Measurements from ENCODE around the gene SVEP1.
"Not testable (repeated sequence)": the region's sequence is repeated elsewhere in the genome, so short reads cannot be mapped to it uniquely, and the experiment has no call there.

Gene SVEP1

DNA sequence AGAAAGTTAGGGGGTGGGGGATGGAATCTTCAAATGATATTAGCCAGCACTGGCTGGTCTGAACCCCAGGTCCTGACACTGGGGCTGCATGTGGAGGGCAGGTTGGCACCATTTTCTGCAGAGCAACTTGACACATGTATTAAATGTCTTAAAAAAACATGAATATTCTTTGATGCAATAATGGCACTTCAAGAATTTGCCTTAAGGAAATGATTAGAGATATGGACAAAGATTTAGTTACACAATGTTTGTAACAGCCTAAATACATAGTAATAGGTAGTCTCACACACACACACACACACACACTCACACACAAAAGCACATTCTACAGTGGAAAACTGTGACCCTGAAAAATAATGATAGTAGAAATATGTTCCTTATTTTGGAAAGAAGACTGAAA is 3.6 kb downstream of the SVEP1 start:
- no peak for DNase-seq

DNA sequence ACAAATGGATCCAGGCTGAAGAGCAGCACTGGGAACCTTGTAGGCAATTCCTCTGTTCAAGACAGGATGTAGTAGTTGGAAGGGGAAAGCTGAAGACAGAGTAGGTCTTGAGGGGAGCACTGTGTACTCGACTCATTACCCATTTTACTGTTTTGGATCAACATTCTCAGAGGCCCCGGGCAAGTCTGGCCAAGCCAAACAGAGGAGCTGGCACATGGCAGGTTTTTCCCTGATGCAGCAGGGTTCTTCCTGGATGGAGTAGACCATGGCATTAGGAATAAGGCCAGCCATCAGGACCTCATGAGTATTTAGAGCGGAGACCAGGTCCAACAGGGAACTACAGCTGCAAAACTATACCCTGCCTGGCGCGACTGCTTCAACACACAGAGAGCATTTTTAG is 4.4 kb downstream of the SVEP1 start:
- DNase-seq = no peak

GRCh38 chr9:110573305-110573704 is 6.2 kb downstream of the SVEP1 start:
- no peak for DNase-seq

DNA sequence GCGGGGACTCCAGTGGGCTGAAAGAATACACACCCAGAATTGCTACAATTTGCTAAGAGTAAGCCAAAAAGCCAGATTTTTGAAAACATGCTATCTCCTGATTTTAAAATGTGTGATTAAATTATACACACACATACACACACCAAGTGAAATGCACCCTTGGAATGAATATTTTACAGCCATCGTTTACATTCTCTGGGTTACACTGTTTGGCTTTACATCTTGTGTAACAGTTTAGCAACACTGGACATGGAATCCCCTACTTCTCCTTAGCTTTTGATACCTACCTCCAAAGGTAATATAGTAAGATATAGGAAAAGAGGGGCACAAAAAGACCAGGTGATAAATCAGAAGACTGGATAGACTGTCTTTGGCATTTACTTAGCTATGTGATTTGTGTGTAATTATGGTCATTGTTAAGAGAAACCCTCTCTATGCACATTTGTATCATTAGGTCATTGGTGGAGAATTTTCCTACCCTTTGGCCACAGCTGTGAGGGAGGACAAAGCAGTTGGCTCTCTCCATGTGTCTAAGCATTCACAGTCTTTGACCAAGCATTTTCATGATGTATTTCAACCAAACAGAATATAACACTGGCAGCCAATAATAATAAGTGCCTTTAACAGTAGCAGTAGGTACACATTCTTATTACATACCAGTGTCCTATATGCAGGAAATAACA is 7.6 kb downstream of the SVEP1 start:
- no peak for DNase-seq

DNA sequence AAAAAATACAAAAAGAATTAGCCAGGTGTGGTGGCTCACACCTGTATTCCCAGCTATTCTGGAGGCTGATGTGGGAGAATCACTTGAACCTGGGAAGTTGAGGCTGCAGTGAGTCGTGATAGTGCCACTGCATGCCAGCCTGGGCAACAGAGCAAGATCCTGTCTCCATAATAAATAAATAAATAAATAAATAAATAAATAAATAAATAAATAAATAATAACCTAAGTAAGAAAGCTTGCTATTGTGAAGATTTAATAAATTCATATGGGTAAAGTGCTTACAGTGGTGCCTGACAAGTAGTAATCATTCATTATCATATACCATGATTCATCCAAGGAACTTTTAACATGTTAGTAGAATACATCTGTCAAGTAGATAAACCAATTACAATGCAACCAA is 13.4 kb downstream of the SVEP1 start:
- no peak for DNase-seq

DNA sequence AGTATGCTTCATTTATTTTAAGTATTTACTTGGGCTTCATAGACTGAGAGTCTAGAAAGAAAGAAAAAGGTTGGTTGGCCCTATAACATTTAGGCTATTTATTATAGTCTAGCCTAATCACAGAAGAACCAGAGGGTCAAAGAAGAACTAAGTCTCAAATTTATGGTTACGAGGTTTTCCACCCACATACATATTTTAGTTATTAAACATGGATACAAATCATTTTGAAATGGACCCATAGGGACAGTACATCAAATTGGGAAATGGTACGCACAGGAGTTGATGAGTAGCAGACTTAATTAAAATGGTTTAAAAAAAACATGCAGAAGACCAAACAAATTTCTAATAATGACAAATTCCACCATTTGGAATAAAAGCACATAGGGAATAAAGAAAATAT is 17.7 kb downstream of the SVEP1 start:
- DNase-seq = no peak

DNA sequence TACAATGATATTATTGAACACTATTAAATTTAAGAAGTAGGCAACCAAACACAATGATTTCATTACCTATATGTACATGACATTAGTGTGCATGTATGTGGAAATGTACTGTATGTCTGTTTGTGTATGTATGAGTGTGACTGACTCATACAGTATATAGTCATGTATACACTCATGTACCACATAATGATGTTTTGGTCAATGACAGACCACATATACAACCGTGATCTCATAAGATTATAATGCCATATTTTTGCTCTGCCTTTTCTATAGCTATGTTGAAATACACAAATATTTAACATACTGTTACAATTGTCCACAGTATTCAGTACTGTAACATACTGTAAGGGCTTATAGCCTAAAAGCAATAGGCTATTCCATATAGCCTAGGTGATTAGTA is 19.7 kb downstream of the SVEP1 start:
- no peak for DNase-seq

GRCh38 chr9:110555551-110556331 is 23.8 kb downstream of the SVEP1 start:
- no peak for DNase-seq

GRCh38 chr9:110546411-110546871 is 33.1 kb downstream of the SVEP1 start:
- no peak for DNase-seq

DNA sequence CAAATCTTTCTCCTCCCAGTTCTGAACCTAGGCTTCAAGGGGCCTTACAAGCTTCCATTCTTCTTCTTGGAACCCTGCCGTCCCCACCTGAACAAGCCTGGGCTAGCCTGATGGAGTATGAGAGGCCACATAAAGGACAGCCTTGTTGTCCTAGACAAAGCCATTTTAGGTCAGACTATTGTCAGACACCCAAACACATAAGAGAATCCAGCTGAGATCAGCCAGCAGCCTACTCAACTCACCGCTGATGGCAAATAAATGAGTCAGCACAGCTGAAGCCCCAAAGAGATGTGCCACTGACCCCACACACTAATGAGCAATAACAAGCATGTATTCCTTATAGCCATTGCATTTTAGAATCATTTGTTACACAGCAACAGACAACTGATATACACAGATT is 33.8 kb downstream of the SVEP1 start:
- no peak for DNase-seq

DNA sequence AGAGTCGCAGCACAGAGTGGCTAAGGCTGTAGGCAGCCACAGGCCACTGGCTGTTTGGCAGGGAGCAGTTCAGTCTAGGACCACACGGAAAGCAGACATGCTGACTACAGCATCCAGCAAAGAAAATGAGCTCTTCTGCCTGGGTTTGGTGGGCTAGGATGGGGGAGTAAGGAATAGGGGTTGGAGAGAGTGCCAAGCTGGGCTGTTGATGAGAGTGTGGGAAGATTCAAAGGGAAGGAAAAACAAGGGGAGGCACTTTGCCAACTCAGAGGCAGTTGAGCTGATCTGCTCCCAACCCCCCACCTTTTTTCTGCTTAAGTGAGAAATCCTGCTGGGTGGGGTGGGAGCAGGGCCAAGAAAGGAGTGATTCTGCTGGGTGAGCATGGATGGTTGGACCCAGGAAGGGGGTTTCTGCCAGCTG is 35.9 kb downstream of the SVEP1 start:
- DNase-seq = no peak

GRCh38 chr9:110541950-110542349 is 37.6 kb downstream of the SVEP1 start:
- DNase-seq = no peak

- DNase-seq = no peak
Measured at GRCh38 chr9:110538647-110539041, 40.9 kb downstream of the SVEP1 start.

DNA sequence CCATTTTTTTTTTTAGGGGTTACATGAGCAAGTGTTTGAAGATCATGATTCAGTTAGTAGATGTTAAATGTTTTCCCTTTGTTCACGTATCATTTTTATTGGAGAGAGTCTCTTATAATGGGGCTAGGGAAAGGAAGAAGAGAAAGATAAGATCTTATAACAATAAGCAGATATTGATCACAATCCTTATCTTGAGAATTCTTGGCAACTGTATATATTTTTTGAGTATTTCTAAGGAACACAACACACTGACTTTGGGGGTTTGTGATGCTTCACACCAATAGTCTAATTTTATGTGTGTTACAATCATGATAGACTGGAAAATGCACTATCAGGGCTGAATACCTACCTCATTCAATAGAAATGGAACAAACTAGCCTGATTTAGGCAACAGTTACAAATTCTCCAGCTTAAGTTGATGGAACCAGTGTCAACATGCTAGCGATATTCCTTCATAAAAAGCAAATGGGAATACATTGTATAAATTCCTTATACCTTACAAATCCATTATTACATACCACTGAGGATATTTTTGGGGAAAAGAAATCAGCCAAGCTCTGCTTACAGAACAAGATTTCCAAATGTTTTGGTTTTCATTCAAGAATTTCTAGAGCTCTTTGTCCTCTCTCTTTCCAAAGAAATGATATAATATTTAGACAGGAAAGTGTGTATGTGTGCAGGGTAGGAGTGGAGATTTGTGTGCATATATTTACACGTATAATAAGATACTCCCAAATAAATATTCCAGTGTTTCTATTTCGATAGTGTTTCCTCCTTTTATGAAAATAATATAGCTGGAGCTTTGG is 41.5 kb downstream of the SVEP1 start:
- no peak for DNase-seq

DNA sequence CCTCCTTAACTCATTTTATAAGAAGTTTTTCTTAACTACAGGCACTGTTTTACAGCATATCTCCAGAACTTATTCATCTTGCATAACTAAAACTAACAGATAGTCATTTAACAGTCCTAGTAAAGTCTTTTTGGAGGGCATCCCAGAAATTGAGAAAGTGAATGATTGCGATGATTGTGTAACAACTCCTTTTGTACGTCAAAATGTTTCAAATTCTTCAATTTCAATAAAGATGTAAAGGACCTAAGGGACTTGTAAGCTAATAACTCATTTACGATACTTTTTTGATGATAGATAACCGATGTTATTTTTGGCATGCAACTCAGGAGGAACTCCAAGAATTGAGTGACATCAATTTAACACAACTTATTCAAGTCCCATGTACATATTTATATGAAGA is 42.7 kb downstream of the SVEP1 start:
- DNase-seq = no peak

DNA sequence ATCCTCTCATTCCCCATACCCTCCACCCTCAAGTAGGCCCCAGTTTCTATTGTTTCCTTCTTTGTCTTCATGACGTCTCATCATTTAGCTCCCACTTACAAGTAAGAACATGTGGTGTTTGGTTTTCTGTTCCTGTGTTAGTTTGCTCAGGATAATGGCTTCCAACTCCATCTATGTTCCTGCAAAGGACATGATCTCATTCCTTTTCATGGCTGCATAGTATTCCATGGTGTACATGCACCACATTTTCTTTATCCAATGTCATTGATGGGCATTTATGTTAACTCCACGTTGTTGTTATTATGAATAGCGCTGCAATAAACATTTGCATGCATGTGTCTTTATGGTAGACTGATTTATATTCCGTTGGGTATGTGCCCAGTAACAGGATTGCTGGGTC is 45.4 kb downstream of the SVEP1 start:
- DNase-seq = not testable (repeated sequence)

- no peak for DNase-seq
Measured at GRCh38 chr9:110532908-110533665, 46.5 kb downstream of the SVEP1 start.

GRCh38 chr9:110531776-110532175 is 47.8 kb downstream of the SVEP1 start:
- DNase-seq = no peak

GRCh38 chr9:110531241-110531640 is 48.3 kb downstream of the SVEP1 start:
- not testable (repeated sequence) for DNase-seq

- DNase-seq = no peak
Measured at GRCh38 chr9:110528645-110529044, 50.9 kb downstream of the SVEP1 start.

GRCh38 chr9:110526426-110526825 is 53.1 kb downstream of the SVEP1 start:
- DNase-seq = no peak

DNA sequence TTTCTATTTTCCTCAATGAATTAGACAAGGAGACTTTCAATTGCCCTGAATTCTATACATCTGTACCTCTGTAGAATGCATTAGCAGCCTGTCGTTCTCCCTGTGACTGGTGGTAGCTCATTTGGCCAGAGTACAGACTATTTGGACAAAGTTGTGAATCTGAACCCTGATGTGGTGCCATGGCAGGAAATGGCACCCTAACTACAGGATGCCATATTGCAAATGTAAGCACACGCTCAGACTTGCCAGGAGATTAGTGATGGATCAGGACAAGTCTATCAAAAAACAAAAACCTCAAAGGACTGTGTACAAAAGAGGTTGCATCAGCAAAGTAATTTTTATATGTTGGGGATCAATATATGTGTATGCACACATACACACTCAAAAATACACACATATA is 58.3 kb downstream of the SVEP1 start:
- no peak for DNase-seq
